T follicular helper cell (primary cell): ENCODE results near the gene OR7A5.
"Not testable (repeated sequence)": the region's sequence is repeated elsewhere in the genome, so short reads cannot be mapped to it uniquely, and the experiment has no call there.

Source experiments
- DNase-seq: peaks from one replicate; pipeline ENCODE4 v3.0.0-alpha.2; 2020; ENCODE audit warnings: low read depth

OR7A5 gene

DNA sequence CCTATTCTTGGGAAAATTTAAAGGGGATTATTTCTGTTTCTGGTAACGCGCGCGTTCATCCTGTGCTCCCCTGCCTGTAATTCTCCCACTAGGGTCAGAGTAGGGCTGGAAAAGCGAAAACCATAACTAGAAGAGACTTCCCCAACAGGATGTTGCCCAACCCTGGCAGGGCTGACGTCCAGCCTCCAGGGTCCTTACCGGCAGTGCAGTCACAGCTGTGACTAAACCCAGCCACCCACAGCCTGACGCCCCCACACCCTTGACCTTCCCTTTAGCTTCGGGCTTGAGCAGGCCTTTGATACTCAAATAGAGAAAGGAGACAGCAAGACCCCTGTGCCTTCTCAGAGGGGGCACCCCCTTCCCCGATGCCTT lies 50.3 kb downstream of the OR7A5 start:
- not testable (repeated sequence) for DNase-seq

- DNase-seq = not testable (repeated sequence)
These were observed 51.5 kb downstream of the OR7A5 start for GRCh38 chr19:14783410-14783998.

GRCh38 chr19:14782626-14783409 lies 52.2 kb downstream of the OR7A5 start:
- no peak for DNase-seq

GRCh38 chr19:14781713-14782536 lies 53.1 kb downstream of the OR7A5 start:
- DNase-seq = not testable (repeated sequence)

- DNase-seq = not testable (repeated sequence)
These were observed 54.3 kb downstream of the OR7A5 start for GRCh38 chr19:14780622-14781225.

- DNase-seq = no peak
These were observed 55.8 kb downstream of the OR7A5 start for GRCh38 chr19:14779151-14779550.

GRCh38 chr19:14778110-14778845 lies 56.7 kb downstream of the OR7A5 start, which contains the start of gene ADGRE2:
Gene ADGRE2, minus strand, starts transcription at chr19:14778560. Its CDS starts 1,804 bp downstream, at chr19:14776756.
- not testable (repeated sequence) for DNase-seq

DNA sequence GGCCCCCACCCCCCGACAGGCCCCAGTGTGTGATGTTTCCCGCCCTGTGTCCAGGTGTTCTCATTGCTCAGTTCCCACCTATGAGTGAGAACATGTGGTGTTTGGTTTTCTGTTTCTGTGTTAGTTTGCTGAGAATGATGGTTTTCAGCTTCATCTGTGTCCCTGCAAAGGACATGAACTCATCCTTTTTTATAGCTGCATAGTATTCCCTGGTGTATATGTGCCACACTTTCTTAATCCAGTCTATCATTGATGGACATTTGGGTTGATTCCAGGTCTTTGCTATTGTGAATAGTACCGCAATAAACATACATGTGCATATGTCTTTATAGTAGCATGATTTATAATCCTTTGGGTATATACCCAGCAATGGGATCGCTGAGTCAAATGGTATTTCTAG lies 57.3 kb downstream of the OR7A5 start:
- not testable (repeated sequence) for DNase-seq
